ENCODE data around the gene ANKRD63.

GRCh38 chr15:40247406-40247971 lies 35.4 kb downstream of the ANKRD63 start:
- TF ChIP-seq CTCF (IDR thresholded peaks at IDR 0.05) (no peak), POLR2A (IDR thresholded peaks at IDR 0.05) (no peak)

All from Peyer's patch (tissue), 4 donors.